Esophagus muscularis mucosa (tissue), 4 donors: Measurements from ENCODE around the gene CHCHD6.

Experiments
- EP300 ChIP-seq: sonication (generic); formaldehyde crosslinking; IDR thresholded peaks from one replicate; pipeline ENCODE4 v1.6.1; 2017; ENCODE audit warnings: antibody characterized with exemption
- POLR2A ChIP-seq: fragments of 450-650 bp; IDR thresholded peaks from one replicate; pipeline ENCODE4 v1.6.1; 2017; ENCODE audit warnings: antibody characterized with exemption, moderate library complexity, mild to moderate bottlenecking, low read depth
- POLR2AphosphoS5 ChIP-seq, 2 donors: sonication (generic); formaldehyde crosslinking; IDR thresholded peaks; one replicate each; pipeline ENCODE4 v1.6.1; 2017; ENCODE audit warnings: antibody characterized with exemption in 2 of 2
- TF ChIP-seq, protein P1 (sequence below), 3 experiments: fragments of 200-600 bp in 2 of 3; fragments of 450-650 bp in 1 of 3; sonication (generic) in 2 of 3; IDR thresholded peaks; one replicate each; pipeline ENCODE4 v1.5.1; 2017 to 2019; ENCODE audit warnings: antibody characterized with exemption in 3 of 3, mild to moderate bottlenecking in 2 of 3, moderate library complexity in 1 of 3

DNA sequence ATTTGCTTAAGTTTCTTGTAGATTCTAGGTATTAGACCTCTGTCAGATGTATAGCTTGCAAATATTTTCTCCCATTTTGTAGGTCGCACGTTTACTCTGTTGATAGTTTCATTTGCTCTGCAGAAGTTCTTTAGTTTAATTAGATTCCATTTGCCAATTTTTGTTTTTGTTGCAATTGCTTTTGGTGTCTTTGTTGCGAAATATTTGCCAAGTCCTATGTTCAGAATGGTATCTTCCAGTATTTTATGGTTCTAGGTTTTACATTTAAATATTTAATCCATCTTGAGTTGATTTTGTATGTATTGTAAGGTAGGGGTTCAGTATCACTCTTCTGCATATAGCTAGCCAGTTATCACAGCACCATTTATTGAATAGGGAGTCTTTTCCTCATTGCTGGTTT, 64.9 kb downstream of the CHCHD6 start:
- TF ChIP-seq, protein P1, sequence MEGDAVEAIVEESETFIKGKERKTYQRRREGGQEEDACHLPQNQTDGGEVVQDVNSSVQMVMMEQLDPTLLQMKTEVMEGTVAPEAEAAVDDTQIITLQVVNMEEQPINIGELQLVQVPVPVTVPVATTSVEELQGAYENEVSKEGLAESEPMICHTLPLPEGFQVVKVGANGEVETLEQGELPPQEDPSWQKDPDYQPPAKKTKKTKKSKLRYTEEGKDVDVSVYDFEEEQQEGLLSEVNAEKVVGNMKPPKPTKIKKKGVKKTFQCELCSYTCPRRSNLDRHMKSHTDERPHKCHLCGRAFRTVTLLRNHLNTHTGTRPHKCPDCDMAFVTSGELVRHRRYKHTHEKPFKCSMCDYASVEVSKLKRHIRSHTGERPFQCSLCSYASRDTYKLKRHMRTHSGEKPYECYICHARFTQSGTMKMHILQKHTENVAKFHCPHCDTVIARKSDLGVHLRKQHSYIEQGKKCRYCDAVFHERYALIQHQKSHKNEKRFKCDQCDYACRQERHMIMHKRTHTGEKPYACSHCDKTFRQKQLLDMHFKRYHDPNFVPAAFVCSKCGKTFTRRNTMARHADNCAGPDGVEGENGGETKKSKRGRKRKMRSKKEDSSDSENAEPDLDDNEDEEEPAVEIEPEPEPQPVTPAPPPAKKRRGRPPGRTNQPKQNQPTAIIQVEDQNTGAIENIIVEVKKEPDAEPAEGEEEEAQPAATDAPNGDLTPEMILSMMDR (IDR thresholded peaks at IDR 0.05) = no peak
- TF ChIP-seq POLR2A = no peak
- TF ChIP-seq EP300 = no peak
- no peak for TF ChIP-seq POLR2AphosphoS5 (IDR thresholded peaks at IDR 0.05)
